Endothelial cell of umbilical vein (primary cell): ENCODE results near the gene SPAG16. TPM values are rescaled to one million over a fixed set of nuclear protein-coding genes. Genes with fewer than 3 reads are reported as not detected.

Experiments used
- BruUV-seq: library from RNA; stranded (reverse); fragments of 400-500 nt; replicated peaks from 2 replicates; lab custom pipeline; 2021; lab: Mats Ljungman, UMichigan
- CTCF ChIA-PET: fragments of 300-600, 350-600 bp; sonication (Branson Sonifier 250); formaldehyde crosslinking; loops from one replicate; lab custom pipeline; 2021; ENCODE audit warnings: antibody characterized with exemption, inconsistent platforms; lab: Charles Lee
- POLR2A ChIA-PET: fragments of 300-600, 350-600 bp; sonication (Branson Sonifier 250); formaldehyde crosslinking; loops from one replicate; lab custom pipeline; 2021; ENCODE audit warnings: antibody characterized with exemption, inconsistent platforms; lab: Charles Lee
- DNase-seq: peaks from one replicate; pipeline ENCODE4 v3.0.0-alpha.2; 2011; ENCODE audit warnings: low read depth, low spot score
- FAIRE-seq: peaks from 2 replicates; lab custom pipeline; 2011; peaks lifted over from hg19 to GRCh38; lab: Jason Lieb, UNC
- H2AFZ ChIP-seq: 2 replicates; pipeline ENCODE4 v1.6.0; 2012; ENCODE audit warnings: low read depth, low read length, control low read depth, inconsistent platforms
- H3K27ac ChIP-seq: 2 replicates; pipeline ENCODE4 v1.5.1; 2011; ENCODE audit warnings: low read depth, mild to moderate bottlenecking, control low read depth, low read length, moderate library complexity; ENCODE audit not compliant: insufficient read depth
- H3K27me3 ChIP-seq, 2 experiments: 2 replicates each; pipeline versions ENCODE4 v1.6.0 to v1.6.1; 2011; ENCODE audit warnings: low read length in 2 of 2, mixed read lengths in 1 of 2; ENCODE audit not compliant: control insufficient read depth in 2 of 2, insufficient read depth in 2 of 2
- H3K36me3 ChIP-seq, 2 experiments: 2 replicates in 1 of 2; 3 replicates in 1 of 2; pipeline ENCODE4 v1.5.1; 2011; ENCODE audit warnings: low read length in 2 of 2, mild to moderate bottlenecking in 1 of 2, moderate library complexity in 1 of 2; ENCODE audit not compliant: control insufficient read depth in 2 of 2, insufficient read depth in 2 of 2; ENCODE audit errors: extremely low read depth in 1 of 2
- H3K4me1 ChIP-seq: 3 replicates; pipeline ENCODE4 v1.5.1; 2011; ENCODE audit warnings: mild to moderate bottlenecking, low read length; ENCODE audit not compliant: control insufficient read depth, insufficient read depth; ENCODE audit errors: extremely low read depth
- H3K4me2 ChIP-seq: 2 replicates; pipeline ENCODE4 v1.6.1; 2011; ENCODE audit warnings: low read length, control low read depth, mixed read lengths; ENCODE audit not compliant: insufficient read depth
- H3K4me3 ChIP-seq, 3 experiments: fragments of 200-600 bp in 1 of 3; sonication (generic), shearing (Covaris generic) in 1 of 3; replicated peaks in 1 of 3; 2 replicates each; pipeline ENCODE4 v1.5.1; 2011 to 2016; ENCODE audit warnings: control low read depth in 3 of 3, low read length in 3 of 3, mild to moderate bottlenecking in 2 of 3, inconsistent platforms in 1 of 3, low read depth in 1 of 3, moderate library complexity in 1 of 3; ENCODE audit not compliant: insufficient read depth in 1 of 3
- H3K79me2 ChIP-seq: 2 replicates; pipeline ENCODE4 v1.6.0; 2012; ENCODE audit warnings: low read length, inconsistent platforms; ENCODE audit not compliant: control insufficient read depth, insufficient read depth
- H3K9ac ChIP-seq: replicated peaks from 2 replicates; pipeline ENCODE3; 2011; ENCODE audit warnings: low read length, control low read depth; ENCODE audit not compliant: insufficient read depth; ENCODE audit errors: extremely low read depth
- H3K9me1 ChIP-seq: replicated peaks from 3 replicates; pipeline ENCODE4 v1.6.0; 2011; ENCODE audit warnings: mild to moderate bottlenecking, low read length; ENCODE audit not compliant: control insufficient read depth, insufficient read depth; ENCODE audit errors: extremely low read depth
- H3K9me3 ChIP-seq: replicated peaks from 2 replicates; pipeline ENCODE4 v1.5.1; 2012; ENCODE audit warnings: low read length, inconsistent platforms; ENCODE audit not compliant: control insufficient read depth, insufficient read depth
- H4K20me1 ChIP-seq: replicated peaks from 2 replicates; pipeline ENCODE3; 2011; ENCODE audit warnings: mild to moderate bottlenecking, low read length; ENCODE audit not compliant: control insufficient read depth, insufficient read depth; ENCODE audit errors: extremely low read depth
- CTCF ChIP-seq, 2 donors: IDR thresholded peaks; 1 replicate in 1 of 2; 2 replicates in 1 of 2; pipeline ENCODE4 v1.5.1; 2011; ENCODE audit warnings: low read length in 2 of 2, mild to moderate bottlenecking in 2 of 2, moderate library complexity in 2 of 2, control low read depth in 1 of 2, inconsistent platforms in 1 of 2, low read depth in 1 of 2; ENCODE audit not compliant: insufficient read depth in 1 of 2; ENCODE audit errors: extremely low read depth in 1 of 2
- EZH2 ChIP-seq: IDR thresholded peaks from 2 replicates; pipeline ENCODE4 v1.6.1; 2012; ENCODE audit warnings: borderline replicate concordance, low read depth, mild to moderate bottlenecking, moderate library complexity, low read length, inconsistent platforms; ENCODE audit not compliant: severe bottlenecking
- FOS ChIP-seq: IDR thresholded peaks from 2 replicates; pipeline ENCODE4 v1.6.1; 2011; ENCODE audit warnings: mild to moderate bottlenecking, low read length, moderate library complexity, borderline replicate concordance; ENCODE audit not compliant: insufficient read depth
- GATA2 ChIP-seq: IDR thresholded peaks from 2 replicates; pipeline ENCODE4 v1.7.0; 2011; ENCODE audit warnings: low read depth, mild to moderate bottlenecking, moderate library complexity, mixed read lengths, low read length; ENCODE audit not compliant: insufficient read length, insufficient read depth
- JUN ChIP-seq: IDR thresholded peaks from 2 replicates; pipeline ENCODE4 v1.6.1; 2011; ENCODE audit warnings: borderline replicate concordance, low read depth; ENCODE audit not compliant: insufficient read length, insufficient read depth
- MYC ChIP-seq: IDR thresholded peaks from one replicate; pipeline ENCODE4 v1.6.1; 2011; ENCODE audit warnings: mild to moderate bottlenecking, low read depth, low read length
- POLR2A ChIP-seq: IDR thresholded peaks from 2 replicates; pipeline ENCODE4 v1.6.1; 2012; ENCODE audit warnings: low read depth, mild to moderate bottlenecking, control low read depth, low read length
- POLR2AphosphoS5 ChIP-seq: IDR thresholded peaks from 2 replicates; pipeline ENCODE4 v1.6.1; 2012; ENCODE audit warnings: low read depth, mild to moderate bottlenecking, control low read depth, low read length, moderate library complexity; ENCODE audit not compliant: insufficient read depth
- dilution Hi-C: fragments of 300-500 bp; cut with MboI; formaldehyde crosslinking; loops from one replicate; pipeline ENCODE4 v1.15.0; 2019; ENCODE audit warnings: low sequenced_read_pairs; ENCODE audit not compliant: extremely low pct_ligation_motif_present
- intact Hi-C: fragments of 100-400 bp; cut with micrococcal nuclease; formaldehyde crosslinking; loops from one replicate; pipeline ENCODE4 v1.10.0; 2022
- polyA plus RNA-seq, 4 experiments: library from polyadenylated mRNA; depleted of rRNA in 3 of 4; stranded (reverse) in 3 of 4; unstranded in 1 of 4; fragments of >200 nt; gene quantifications; 2 replicates each; pipeline versions ENCODE4 v1.2.1 to v1.2.3, GENCODE V29; 2011 to 2012; ENCODE audit warnings: missing spikeins in 1 of 4
- total RNA-seq: library from RNA; stranded (reverse); gene quantifications from 2 replicates; pipeline ENCODE4 v1.2.3, GENCODE V29; 2021
- TF ChIP-seq, protein P1 (sequence below): IDR thresholded peaks from 2 replicates; pipeline ENCODE4 v1.6.1; 2011; ENCODE audit not compliant: insufficient read depth, insufficient read length

The SPAG16 gene
- total and polyA plus RNA-seq, 2 donors (not counting 3 experiments of a cell fraction or from before 2014, with no cell fraction given): 4.0 to 7.7 TPM

DNA sequence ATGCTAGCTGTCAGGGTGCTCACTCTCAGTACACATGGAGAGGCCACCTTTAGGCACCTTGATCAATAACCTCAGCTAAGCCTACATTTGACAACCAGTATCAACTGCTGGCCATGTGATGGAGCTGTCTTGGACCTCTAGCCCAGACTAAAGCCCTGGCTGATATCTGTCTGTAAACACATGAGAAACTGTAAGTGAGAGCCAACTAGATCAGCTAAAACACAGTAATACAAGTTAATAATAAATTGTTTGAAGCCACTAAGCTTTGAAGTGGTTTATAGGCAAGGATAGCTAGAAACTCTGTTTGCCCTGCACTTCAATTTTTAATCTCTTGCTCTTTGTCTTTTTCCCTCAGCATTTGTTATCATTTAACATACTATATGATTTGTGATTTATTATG lies 407.1 kb downstream of the SPAG16 start:
- CTCF ChIA-PET: no interaction called here
- dilution Hi-C loops: no loop called here

More for the DNA sequence above, 407.1 kb downstream of the SPAG16 start:
- no peaks in the 10 kb centered on the region for H3K79me2 ChIP-seq
- no TSS peak for BruUV-seq
- no peaks in the 10 kb centered on the region for H3K4me1 ChIP-seq
- H3K27me3 ChIP-seq: no peaks in the 10 kb centered on the region
- no peak overlapping the region for H3K9ac ChIP-seq
- TF ChIP-seq POLR2A: no peak
- no peak for TF ChIP-seq CTCF (IDR thresholded peaks at IDR 0.05; ENCODE audit: extremely low read depth in 1 of 2, insufficient read depth in 1 of 2, low read depth in 1 of 2, low read length in 2 of 2)
- TF ChIP-seq, protein P1, sequence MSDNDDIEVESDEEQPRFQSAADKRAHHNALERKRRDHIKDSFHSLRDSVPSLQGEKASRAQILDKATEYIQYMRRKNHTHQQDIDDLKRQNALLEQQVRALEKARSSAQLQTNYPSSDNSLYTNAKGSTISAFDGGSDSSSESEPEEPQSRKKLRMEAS: no peak
- TF ChIP-seq MYC: no peak
- no peak for TF ChIP-seq POLR2AphosphoS5
- TF ChIP-seq EZH2: no peak
- no peak for TF ChIP-seq GATA2
- TF ChIP-seq FOS: no peak
- TF ChIP-seq JUN: no peak
- no peaks in the 10 kb centered on the region for H3K36me3 ChIP-seq
- H4K20me1 ChIP-seq: no peaks in the 10 kb centered on the region
- DNase-seq (no peak), FAIRE-seq (no peak)
- POLR2A ChIA-PET: no interaction called here
- H3K4me2 ChIP-seq: no peak overlapping the region
- H3K27ac ChIP-seq: no peak overlapping the region
- no peak overlapping the region for H3K4me3 ChIP-seq
- no peaks in the 10 kb centered on the region for H3K9me3 ChIP-seq
- no peaks in the 10 kb centered on the region for H3K9me1 ChIP-seq
- no peak overlapping the region for H2AFZ ChIP-seq
- intact Hi-C loops: no loop called here
